Neural progenitor cell (in vitro differentiated cells): ENCODE data around the gene SELENOS. TPM values are rescaled to one million over a fixed set of nuclear protein-coding genes. Genes with fewer than 3 reads are reported as not detected.

Experiments
- DNase-seq: peaks from one replicate; pipeline ENCODE4 v3.0.0-alpha.2; 2016; ENCODE audit warnings: low spot score
- H2AFZ ChIP-seq: fragments of 200-600 bp; sonication (generic); replicated peaks from 2 replicates; pipeline ENCODE4 v1.6.1; 2016; ENCODE audit warnings: antibody characterized with exemption
- H3F3A ChIP-seq: fragments of 200-600 bp; sonication (generic); 2 replicates; pipeline ENCODE4 v1.6.1; 2016; ENCODE audit warnings: antibody characterized with exemption, low read depth
- H3K27ac ChIP-seq: fragments of 200-600 bp; sonication (generic); 2 replicates; pipeline ENCODE4 v1.5.1; 2016; ENCODE audit warnings: mild to moderate bottlenecking
- H3K27me3 ChIP-seq: fragments of 200-600 bp; sonication (generic); 2 replicates; pipeline ENCODE4 v1.6.1; 2016; ENCODE audit warnings: mild to moderate bottlenecking, moderate library complexity
- H3K36me3 ChIP-seq: fragments of 200-600 bp; sonication (generic); 2 replicates; pipeline ENCODE4 v1.5.1; 2016
- H3K4me1 ChIP-seq: fragments of 200-600 bp; sonication (generic); 2 replicates; pipeline ENCODE4 v1.6.1; 2016; ENCODE audit warnings: mixed run types
- H3K4me2 ChIP-seq: fragments of 200-600 bp; sonication (generic); 2 replicates; pipeline ENCODE4 v1.6.1; 2016
- H3K4me3 ChIP-seq: fragments of 200-600 bp; sonication (generic); 2 replicates; pipeline ENCODE4 v1.5.1; 2016
- H3K79me2 ChIP-seq: fragments of 200-600 bp; sonication (generic); 2 replicates; pipeline ENCODE4 v1.6.1; 2016; ENCODE audit warnings: low read depth
- H3K9ac ChIP-seq: fragments of 200-600 bp; sonication (generic); 2 replicates; pipeline ENCODE4 v1.6.1; 2016
- H3K9me3 ChIP-seq: fragments of 200-600 bp; sonication (generic); 2 replicates; pipeline ENCODE4 v1.5.1; 2016; ENCODE audit warnings: low read depth
- H4K20me1 ChIP-seq: fragments of 200-600 bp; sonication (generic); 2 replicates; pipeline ENCODE4 v1.6.1; 2016; ENCODE audit warnings: low read depth
- H3K27ac Mint-ChIP-seq: 3 replicates; pipeline ENCODE4 v1.8.0; 2021; ENCODE audit warnings: mixed read lengths
- H3K27me3 Mint-ChIP-seq: 2 replicates; pipeline ENCODE4 v1.8.0; 2022; ENCODE audit warnings: low read depth, mild to moderate bottlenecking, inconsistent platforms, moderate library complexity, mixed read lengths; ENCODE audit not compliant: insufficient read depth
- H3K36me3 Mint-ChIP-seq: 3 replicates; pipeline ENCODE4 v1.8.0; 2021; ENCODE audit warnings: mixed read lengths
- H3K4me1 Mint-ChIP-seq: 3 replicates; pipeline ENCODE4 v1.8.0; 2021; ENCODE audit warnings: mixed read lengths
- H3K4me3 Mint-ChIP-seq: 3 replicates; pipeline ENCODE4 v1.8.0; 2021; ENCODE audit warnings: mild to moderate bottlenecking, moderate library complexity, mixed read lengths
- H3K9me3 Mint-ChIP-seq: 3 replicates; pipeline ENCODE4 v1.8.0; 2020; ENCODE audit warnings: mixed read lengths
- CTCF ChIP-seq: fragments of 200-600 bp; sonication (generic); IDR thresholded peaks from 2 replicates; pipeline ENCODE4 v1.5.1; 2017; ENCODE audit warnings: antibody characterized with exemption, mild to moderate bottlenecking
- EZH2 ChIP-seq: fragments of 200-600 bp; sonication (generic); IDR thresholded peaks from 2 replicates; pipeline ENCODE4 v1.6.1; 2017; ENCODE audit warnings: antibody characterized with exemption, mild to moderate bottlenecking, moderate library complexity
- EZH2phosphoT487 ChIP-seq: fragments of 200-600 bp; sonication (generic); IDR thresholded peaks from 2 replicates; pipeline ENCODE4 v1.6.1; 2017; ENCODE audit warnings: antibody characterized with exemption
- total RNA-seq: library from RNA; depleted of rRNA; stranded (reverse); fragments of >200 nt; gene quantifications from 2 replicates; pipeline ENCODE4 v1.2.3, GENCODE V29; 2015; ENCODE audit warnings: low replicate concordance

The SELENOS gene
- total RNA-seq, 1 donor from 2014 or later = 39.1 TPM

GRCh38 chr15:101308604-101309435 is 31.5 kb upstream of the SELENOS start:
- no peak overlapping the region for H3K9ac ChIP-seq
- TF ChIP-seq EZH2 = no peak
- no peak for TF ChIP-seq CTCF
- no peak for TF ChIP-seq EZH2phosphoT487
- no peaks in the 10 kb centered on the region for H3K36me3 ChIP-seq
- no peaks in the 10 kb centered on the region for H3F3A ChIP-seq
- no peak for DNase-seq
- H3K9me3 Mint-ChIP-seq = no peaks in the 10 kb centered on the region
- no peaks in the 10 kb centered on the region for H3K27me3 ChIP-seq
- peaks cover 2% of the 10 kb centered on the region for H3K27me3 Mint-ChIP-seq
- H3K9me3 ChIP-seq = no peaks in the 10 kb centered on the region
- H3K4me1 Mint-ChIP-seq = peaks cover 8% of the 10 kb centered on the region
- no peak overlapping the region for H3K4me2 ChIP-seq
- no peak overlapping the region for H3K4me3 ChIP-seq
- no peak overlapping the region for H3K27ac Mint-ChIP-seq
- H3K4me3 Mint-ChIP-seq = no peak overlapping the region
- H2AFZ ChIP-seq = no peak overlapping the region
- no peaks in the 10 kb centered on the region for H4K20me1 ChIP-seq
- H3K79me2 ChIP-seq = no peaks in the 10 kb centered on the region
- H3K27ac ChIP-seq = no peak overlapping the region
- H3K36me3 Mint-ChIP-seq = no peaks in the 10 kb centered on the region
- H3K4me1 ChIP-seq = peaks cover 5% of the 10 kb centered on the region

- Histone ChIP-seq H3K27me3 (no peaks in the 10 kb centered on the region), H3K27ac (no peak overlapping the region), H3F3A (no peaks in the 10 kb centered on the region), H3K4me1 (peaks cover 5% of the 10 kb centered on the region), H3K4me2 (no peak overlapping the region), H3K4me3 (no peak overlapping the region), H3K36me3 (no peaks in the 10 kb centered on the region), H3K9me3 (no peaks in the 10 kb centered on the region), H2AFZ (no peak overlapping the region), H3K9ac (no peak overlapping the region), H4K20me1 (no peaks in the 10 kb centered on the region), H3K79me2 (no peaks in the 10 kb centered on the region)
- no peak for TF ChIP-seq EZH2
- Mint-ChIP-seq H3K27me3 (peaks cover 2% of the 10 kb centered on the region), H3K4me3 (no peak overlapping the region), H3K27ac (no peak overlapping the region), H3K36me3 (no peaks in the 10 kb centered on the region), H3K9me3 (no peaks in the 10 kb centered on the region), H3K4me1 (peaks cover 8% of the 10 kb centered on the region)
- DNase-seq = no peak
Observed at GRCh38 chr15:101307897-101308603, 30.8 kb upstream of the SELENOS start.

GRCh38 chr15:101307048-101307896 is 30.0 kb upstream of the SELENOS start:
- Histone ChIP-seq H3K9me3 (no peaks in the 10 kb centered on the region), H3F3A (no peaks in the 10 kb centered on the region), H3K4me3 (no peak overlapping the region), H3K4me1 (peaks cover 5% of the 10 kb centered on the region), H3K9ac (no peak overlapping the region), H2AFZ (no peak overlapping the region), H3K79me2 (no peaks in the 10 kb centered on the region), H3K4me2 (no peak overlapping the region), H3K27ac (no peak overlapping the region), H4K20me1 (no peaks in the 10 kb centered on the region), H3K36me3 (no peaks in the 10 kb centered on the region), H3K27me3 (no peaks in the 10 kb centered on the region)
- Mint-ChIP-seq H3K9me3 (no peaks in the 10 kb centered on the region), H3K27ac (no peak overlapping the region), H3K27me3 (peaks cover 2% of the 10 kb centered on the region), H3K4me3 (no peak overlapping the region), H3K36me3 (no peaks in the 10 kb centered on the region), H3K4me1 (peaks cover 8% of the 10 kb centered on the region)
- no peak for DNase-seq
- TF ChIP-seq EZH2 = no peak
- no peak for TF ChIP-seq CTCF
- no peak for TF ChIP-seq EZH2phosphoT487
